HG03045 (cell line): Measurements from ENCODE around the gene CDCA3.
"Not testable (repeated sequence)": the region's sequence is repeated elsewhere in the genome, so short reads cannot be mapped to it uniquely, and the experiment has no call there.

Experiments
- ATAC-seq: cut with Tn5 transposase; IDR thresholded peaks from one replicate; pipeline ENCODE4 v1.9.1; 2021; ENCODE audit warnings: mild to moderate bottlenecking, moderate library complexity; ENCODE audit not compliant: unreplicated experiment

CDCA3 gene

GRCh38 chr12:6873094-6874014 lies 22.3 kb upstream of the CDCA3 start, which contains the start of gene SPSB2:
SPSB2 (minus strand) TSS chr12:6873303; CDS start chr12:6872901, 402 bp downstream.
- peak; percentile 71 for ATAC-seq

- ATAC-seq = no peak
Measured at GRCh38 chr12:6872073-6873048, 21.3 kb upstream of the CDCA3 start.

DNA sequence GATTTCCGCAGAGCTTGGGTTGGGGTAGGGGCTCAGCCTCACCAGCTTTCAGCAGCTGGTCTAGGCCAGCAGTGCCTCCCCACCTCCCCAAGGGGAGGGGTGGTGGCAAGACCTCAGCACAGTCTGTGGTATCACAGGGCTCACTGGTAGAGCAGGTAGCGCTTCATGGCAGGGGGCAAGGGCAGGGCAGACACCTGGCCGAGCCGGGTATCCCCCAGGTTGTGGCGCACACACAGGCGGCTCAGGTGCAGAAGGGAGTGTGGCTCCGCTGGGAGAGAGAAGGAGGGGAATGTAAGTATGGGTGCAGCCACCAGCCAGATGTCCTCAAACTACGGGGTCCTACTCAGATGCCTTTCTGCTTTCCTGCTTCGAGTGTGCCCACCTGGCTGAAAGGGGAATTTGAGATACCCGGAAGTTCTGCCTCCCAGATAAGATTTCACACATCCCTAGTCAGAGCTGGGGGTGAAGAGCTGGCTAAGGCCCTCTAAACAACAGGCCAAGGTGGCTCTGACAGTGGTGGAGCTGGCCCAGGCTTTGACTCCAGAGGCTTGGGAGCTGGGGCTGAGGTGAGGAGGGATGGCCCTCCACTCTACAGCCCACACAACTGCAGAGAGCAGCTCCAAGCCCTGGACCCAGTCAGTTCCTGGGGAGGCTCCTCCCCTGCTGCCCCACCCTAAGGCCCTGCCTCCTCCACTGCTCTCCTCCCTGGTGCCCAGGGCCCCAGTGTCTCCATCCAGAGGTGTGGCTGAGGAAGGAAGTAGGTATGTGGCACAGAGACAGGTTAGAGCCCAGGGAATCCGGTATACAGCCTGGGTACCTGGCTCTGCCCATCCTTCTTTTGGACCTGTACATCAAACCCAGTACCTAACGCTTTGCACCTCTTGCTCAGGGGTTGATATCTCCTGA lies 20.2 kb upstream of the CDCA3 start:
- ATAC-seq = no peak

GRCh38 chr12:6870304-6870703 lies 19.2 kb upstream of the CDCA3 start:
- ATAC-seq = not testable (repeated sequence)

DNA sequence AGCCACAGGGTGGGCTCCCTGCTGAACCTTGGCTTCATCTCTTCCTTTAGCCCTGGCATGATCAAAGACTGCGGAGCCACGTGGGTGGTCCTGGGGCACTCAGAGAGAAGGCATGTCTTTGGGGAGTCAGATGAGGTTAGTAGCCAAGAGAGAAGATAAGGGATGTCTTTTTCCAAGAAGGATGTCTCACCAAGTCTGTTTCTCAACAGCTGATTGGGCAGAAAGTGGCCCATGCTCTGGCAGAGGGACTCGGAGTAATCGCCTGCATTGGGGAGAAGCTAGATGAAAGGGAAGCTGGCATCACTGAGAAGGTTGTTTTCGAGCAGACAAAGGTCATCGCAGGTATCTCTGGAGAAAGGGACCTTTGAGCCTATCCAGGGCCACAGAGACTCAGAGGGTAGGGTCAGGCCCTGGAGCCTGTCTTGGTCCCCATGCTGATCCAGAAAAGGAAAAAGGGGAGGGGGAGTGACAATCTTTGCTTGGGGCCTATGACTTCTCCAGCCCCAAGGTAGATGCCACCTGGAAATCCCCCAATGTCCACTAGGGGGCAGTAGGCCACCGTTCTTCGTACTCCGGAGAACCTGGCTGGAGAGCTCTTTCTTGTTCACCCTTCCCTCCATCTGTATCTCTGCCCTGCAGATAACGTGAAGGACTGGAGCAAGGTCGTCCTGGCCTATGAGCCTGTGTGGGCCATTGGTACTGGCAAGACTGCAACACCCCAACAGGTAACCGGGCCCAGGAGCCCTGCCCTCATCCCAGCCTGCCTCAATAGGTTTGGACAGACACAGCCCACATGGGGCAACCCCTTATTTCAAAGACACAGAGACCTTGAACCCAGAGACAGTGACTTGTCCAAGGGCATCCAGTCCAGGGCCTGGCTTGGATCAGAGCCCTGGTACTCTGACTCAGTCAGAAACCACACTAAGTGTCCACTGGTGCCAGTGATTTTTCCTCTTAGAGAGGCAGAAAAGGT lies 18.2 kb upstream of the CDCA3 start:
- ATAC-seq = no peak

DNA sequence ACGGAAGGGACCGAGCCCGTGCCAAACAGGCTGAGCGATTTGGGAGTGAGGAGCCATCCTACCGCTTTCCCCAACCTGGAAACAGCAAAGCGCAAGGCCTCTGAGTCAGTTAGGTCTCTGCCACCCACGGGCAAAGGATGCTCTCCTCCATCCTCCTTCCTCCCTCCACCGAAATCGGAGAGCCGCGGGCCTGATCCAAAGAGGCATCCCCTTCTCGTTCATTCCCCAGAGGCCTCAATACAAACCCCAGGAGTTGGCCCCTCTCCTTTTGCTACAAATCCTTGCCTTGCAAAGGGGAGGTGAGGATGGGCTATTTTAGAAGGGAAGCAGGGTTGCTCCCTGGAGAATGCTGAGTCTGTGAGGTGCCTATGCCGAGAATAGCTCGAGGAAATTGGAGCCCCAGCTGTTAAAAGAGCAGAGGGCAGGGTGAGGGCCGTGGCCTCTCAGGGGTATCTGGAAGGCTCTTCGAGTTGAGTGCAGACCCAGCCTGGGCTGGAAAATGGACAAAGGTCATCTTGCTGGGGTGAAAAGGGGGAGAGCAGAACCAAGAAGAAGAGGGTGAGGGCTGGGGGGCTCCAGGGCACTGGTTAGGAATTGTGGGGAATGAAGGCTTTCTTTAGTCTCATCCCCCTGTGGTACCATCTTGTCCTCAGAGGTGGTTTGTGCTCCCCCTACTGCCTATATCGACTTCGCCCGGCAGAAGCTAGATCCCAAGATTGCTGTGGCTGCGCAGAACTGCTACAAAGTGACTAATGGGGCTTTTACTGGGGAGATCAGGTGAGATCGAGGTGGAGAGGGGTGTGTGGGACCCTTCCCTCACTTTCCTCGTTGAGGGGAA lies 17.3 kb upstream of the CDCA3 start:
- no peak for ATAC-seq

DNA sequence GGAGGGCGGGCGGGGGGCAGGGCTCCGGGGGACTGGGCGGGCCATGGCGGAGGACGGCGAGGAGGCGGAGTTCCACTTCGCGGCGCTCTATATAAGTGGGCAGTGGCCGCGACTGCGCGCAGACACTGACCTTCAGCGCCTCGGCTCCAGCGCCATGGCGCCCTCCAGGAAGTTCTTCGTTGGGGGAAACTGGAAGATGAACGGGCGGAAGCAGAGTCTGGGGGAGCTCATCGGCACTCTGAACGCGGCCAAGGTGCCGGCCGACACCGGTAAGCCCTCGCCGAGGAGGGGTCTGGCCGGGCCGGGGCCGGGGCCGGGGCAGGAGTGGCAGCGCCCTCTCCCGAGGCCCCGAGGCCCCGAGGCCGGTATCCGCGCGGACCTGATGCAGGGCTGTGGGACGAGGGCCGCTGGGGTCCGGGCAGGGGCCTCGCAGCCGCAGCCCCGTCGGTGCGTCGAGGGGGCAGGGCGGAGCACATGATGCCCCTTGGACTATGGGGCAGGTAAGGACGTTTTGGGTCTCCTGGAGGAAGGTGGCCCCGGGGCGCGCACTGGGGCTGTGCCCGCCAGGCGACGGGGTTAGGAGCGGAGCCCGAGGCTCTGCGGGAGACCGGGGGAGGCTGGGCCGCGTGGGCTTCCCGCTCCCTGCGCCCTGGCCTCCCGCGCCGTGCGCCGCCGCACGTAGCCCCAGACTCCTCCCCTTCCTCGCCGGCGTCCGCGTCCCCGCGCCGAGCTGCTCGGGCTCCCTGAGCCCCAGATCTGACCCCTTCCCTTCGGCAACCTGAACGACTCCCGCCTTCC lies 16.5 kb upstream of the CDCA3 start, which contains the start of gene TPI1:
Gene TPI1, plus strand, starts transcription at position 119 of the 798 bp plus-strand sequence. Its CDS starts 36 bp downstream, at position 155.
- peak; percentile 55 for ATAC-seq

- ATAC-seq = peak; percentile 8
Measured at GRCh38 chr12:6866920-6867412, 15.9 kb upstream of the CDCA3 start.

DNA sequence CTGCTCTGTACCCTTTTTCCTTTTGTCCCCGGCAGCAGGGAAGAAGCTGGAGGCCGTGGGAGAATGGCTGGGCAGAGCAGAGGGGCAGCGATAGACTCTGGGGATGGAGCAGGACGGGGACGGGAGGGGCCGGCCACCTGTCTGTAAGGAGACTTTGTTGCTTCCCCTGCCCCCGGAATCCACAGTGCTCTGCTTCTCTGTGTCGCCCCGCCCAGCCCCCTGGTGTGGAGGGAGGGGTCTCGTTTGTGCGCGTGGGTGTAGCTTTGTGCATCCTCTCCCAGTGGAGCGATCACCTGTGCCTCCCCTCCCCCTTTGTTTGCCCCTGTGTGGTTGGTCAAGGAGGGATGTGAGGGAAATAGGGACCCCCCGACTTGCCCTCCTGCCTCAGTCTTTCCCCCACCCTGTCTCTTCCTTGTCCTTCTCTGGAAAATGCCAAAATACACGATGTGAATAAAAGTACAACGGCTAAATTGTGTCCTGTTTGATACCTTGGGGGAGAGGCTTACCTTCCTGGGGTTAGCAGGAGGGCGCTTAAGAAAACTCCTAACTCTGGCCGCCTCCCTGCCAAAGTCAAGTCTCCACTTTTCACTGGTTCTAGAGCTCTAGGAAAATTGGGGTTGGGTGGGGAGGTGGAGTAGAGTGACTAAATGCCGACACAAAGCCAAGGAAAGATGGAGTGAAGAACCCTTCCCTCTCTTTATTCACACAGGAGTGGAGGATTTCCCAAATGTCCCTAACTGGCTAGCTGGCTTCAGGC lies 15.3 kb upstream of the CDCA3 start:
- no peak for ATAC-seq

DNA sequence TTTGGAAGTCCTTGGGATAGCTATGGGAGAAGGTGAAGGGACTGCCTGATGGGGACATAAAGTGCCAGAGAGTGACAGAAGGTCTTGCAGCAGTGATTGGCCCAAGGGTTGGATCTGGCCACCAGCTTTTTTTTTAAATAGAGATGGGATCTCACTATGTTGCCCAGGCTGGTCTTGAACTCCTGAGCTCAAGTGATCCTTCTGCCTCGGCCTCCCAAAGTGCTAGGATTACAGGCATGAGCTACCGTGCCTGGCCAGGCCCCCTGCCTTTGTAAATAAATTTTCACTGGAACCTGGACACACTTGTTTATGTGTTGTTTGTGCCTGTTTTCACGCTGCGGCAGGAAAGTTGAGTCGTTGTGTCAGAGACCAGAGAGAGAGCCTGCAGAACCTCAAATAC lies 14.2 kb upstream of the CDCA3 start:
- not testable (repeated sequence) for ATAC-seq

GRCh38 chr12:6863586-6864321 lies 12.7 kb upstream of the CDCA3 start:
- no peak for ATAC-seq

GRCh38 chr12:6863033-6863432 lies 11.9 kb upstream of the CDCA3 start:
- ATAC-seq = no peak

DNA sequence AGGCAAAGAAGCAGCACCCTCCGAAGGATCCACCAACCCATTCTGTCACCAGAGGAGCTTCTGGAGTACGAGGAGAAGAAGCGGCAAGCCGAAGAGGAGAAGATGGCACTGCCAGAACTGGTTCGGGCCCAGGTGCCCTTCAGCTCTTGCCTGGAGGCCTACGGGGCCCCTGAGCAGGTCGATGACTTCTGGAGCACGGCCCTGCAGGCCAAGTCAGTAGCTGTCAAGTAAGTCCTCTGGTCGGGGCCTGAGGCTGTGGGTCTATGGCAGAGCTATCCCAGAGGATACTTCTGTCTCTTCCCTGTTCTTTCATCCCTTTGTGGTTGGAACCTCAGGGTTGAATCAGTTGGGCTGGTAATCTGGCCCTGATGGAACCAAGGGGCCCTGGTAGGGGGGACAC lies 10.3 kb upstream of the CDCA3 start:
- ATAC-seq = no peak

GRCh38 chr12:6860942-6861341 lies 9.9 kb upstream of the CDCA3 start:
- ATAC-seq = no peak

- ATAC-seq = no peak
Measured at GRCh38 chr12:6860116-6860515, 9.0 kb upstream of the CDCA3 start.

DNA sequence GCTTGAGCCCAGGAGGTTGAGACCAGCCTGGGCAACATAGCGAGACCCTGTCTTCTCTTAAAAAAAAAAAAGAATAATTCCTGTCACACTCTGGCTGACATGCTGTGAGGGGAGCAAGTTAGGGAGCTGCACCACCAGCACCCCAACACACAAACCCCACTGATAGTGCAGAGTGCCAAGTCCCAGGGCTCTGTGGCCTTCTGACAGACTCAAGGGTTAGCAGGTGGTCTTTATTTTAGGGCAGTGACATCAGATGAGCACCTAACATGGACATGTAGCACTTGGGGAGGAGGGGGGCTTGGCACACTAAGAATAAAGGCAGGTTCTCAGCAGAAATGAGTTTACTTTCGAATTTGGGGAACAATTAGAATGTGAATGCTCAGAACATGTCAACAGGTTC lies 7.7 kb upstream of the CDCA3 start:
- ATAC-seq = no peak
